ENCODE measurements around the gene GMDS. TPM values are rescaled to one million over a fixed set of nuclear protein-coding genes. Genes with fewer than 3 reads are reported as not detected.
A peak's percentile ranks its signal among the peaks of the same experiment; 100 is the strongest.

GMDS gene
- total and polyA plus RNA-seq, 7 donors, result 2.8 to 6.6 (median 4.7) TPM

GRCh38 chr6:2026133-2026532 is 219.3 kb downstream of the GMDS start:
- 76 to 80% (median 77%) methylated on average over 7 of the region's 7 CpGs for WGBS, 3 donors
- H3K9me3 ChIP-seq, result no peaks in the 10 kb centered on the region
- TF ChIP-seq, protein P1, sequence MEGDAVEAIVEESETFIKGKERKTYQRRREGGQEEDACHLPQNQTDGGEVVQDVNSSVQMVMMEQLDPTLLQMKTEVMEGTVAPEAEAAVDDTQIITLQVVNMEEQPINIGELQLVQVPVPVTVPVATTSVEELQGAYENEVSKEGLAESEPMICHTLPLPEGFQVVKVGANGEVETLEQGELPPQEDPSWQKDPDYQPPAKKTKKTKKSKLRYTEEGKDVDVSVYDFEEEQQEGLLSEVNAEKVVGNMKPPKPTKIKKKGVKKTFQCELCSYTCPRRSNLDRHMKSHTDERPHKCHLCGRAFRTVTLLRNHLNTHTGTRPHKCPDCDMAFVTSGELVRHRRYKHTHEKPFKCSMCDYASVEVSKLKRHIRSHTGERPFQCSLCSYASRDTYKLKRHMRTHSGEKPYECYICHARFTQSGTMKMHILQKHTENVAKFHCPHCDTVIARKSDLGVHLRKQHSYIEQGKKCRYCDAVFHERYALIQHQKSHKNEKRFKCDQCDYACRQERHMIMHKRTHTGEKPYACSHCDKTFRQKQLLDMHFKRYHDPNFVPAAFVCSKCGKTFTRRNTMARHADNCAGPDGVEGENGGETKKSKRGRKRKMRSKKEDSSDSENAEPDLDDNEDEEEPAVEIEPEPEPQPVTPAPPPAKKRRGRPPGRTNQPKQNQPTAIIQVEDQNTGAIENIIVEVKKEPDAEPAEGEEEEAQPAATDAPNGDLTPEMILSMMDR (IDR thresholded peaks at IDR 0.05), result no peak
- no peaks in the 10 kb centered on the region for H3K36me3 ChIP-seq (ENCODE audit: insufficient read depth in 1 of 2, low read depth in 1 of 2)
- H3K4me3 ChIP-seq, result no peak overlapping the region
- ATAC-seq, result no peak
- no peak for DNase-seq
- intact Hi-C loops (cut with DNase I), result no loop called here
- peaks cover 9% of the 10 kb centered on the region for H3K4me1 ChIP-seq
- H3K27me3 ChIP-seq (ENCODE audit: insufficient read depth in 3 of 3, low read length in 2 of 3), result no peaks in the 10 kb centered on the region
- no peak overlapping the region for H3K27ac ChIP-seq

DNA sequence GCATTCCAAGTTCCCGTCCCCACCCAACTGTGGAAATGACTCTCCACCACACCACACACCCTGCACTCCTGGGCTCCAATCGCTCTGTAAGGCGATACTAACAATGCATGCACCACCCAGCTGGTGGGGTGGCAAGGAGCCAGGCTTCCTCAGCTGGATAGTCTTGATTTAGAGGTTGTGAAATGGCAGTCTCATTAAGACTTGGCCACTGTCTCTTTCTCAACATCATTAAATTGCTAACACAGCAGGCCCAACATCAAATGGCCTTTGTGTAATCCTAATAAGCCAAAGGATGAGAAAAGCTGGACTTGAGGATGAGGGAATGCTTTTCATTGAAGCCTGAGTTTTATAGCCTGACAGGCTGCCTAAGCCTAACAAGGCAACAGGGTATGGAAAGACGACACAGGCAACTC is 223.7 kb downstream of the GMDS start:
- TF ChIP-seq, protein P1 (IDR thresholded peaks at IDR 0.05), result no peak
- H3K27me3 ChIP-seq (ENCODE audit: insufficient read depth in 3 of 3, low read length in 2 of 3), result no peaks in the 10 kb centered on the region
- H3K4me1 ChIP-seq, result peaks cover 18% of the 10 kb centered on the region
- intact Hi-C loops (cut with DNase I), result no loop called here
- no peaks in the 10 kb centered on the region for H3K9me3 ChIP-seq
- H3K27ac ChIP-seq, result no peak overlapping the region
- WGBS, 3 donors, result 10 to 24% (median 14%) methylated on average over 4 of the region's 4 CpGs
- H3K4me3 ChIP-seq, result no peak overlapping the region
- DNase-seq (peak; percentile 71 to 81), ATAC-seq (peak in 3 of 4 donors; percentile 61 to 71 (median 62))
- H3K36me3 ChIP-seq (ENCODE audit: insufficient read depth in 1 of 2, low read depth in 1 of 2), result no peaks in the 10 kb centered on the region

GRCh38 chr6:2020909-2021308 is 224.5 kb downstream of the GMDS start:
- H3K4me1 ChIP-seq, result peaks cover 18% of the 10 kb centered on the region
- H3K27me3 ChIP-seq (ENCODE audit: insufficient read depth in 3 of 3, low read length in 2 of 3), result no peaks in the 10 kb centered on the region
- DNase-seq (no peak), ATAC-seq (no peak)
- intact Hi-C loops (cut with DNase I), result no loop called here
- TF ChIP-seq, protein P1 (IDR thresholded peaks at IDR 0.05), result no peak
- no peaks in the 10 kb centered on the region for H3K9me3 ChIP-seq
- no peak overlapping the region for H3K27ac ChIP-seq
- H3K4me3 ChIP-seq, result no peak overlapping the region
- no peaks in the 10 kb centered on the region for H3K36me3 ChIP-seq (ENCODE audit: insufficient read depth in 1 of 2, low read depth in 1 of 2)

DNA sequence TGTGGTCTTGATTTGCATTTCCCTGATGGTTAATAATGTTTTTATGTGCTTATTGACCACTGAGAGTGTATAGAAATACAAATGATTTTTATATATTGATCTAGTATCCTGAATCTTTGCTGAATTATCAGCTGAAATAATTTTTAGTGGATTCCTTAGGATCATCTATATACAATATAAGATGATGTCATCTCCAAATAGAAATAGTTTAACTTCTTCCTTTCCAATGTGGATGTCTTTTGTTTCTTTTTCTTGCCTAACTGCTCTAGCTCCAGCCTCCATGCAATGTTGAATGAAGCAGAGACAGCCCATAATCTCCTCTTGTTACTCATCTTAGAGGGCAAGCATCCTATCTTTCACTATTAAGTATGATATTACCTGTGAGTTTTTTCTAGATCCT is 226.4 kb downstream of the GMDS start:
- TF ChIP-seq, protein P1 (IDR thresholded peaks at IDR 0.05), result no peak
- no peak for ATAC-seq
- intact Hi-C loops (cut with DNase I), result no loop called here
- no peak overlapping the region for H3K4me3 ChIP-seq
- peaks cover 18% of the 10 kb centered on the region for H3K4me1 ChIP-seq
- H3K9me3 ChIP-seq, result peaks cover 6% of the 10 kb centered on the region
- no peak overlapping the region for H3K27ac ChIP-seq
- H3K27me3 ChIP-seq (ENCODE audit: insufficient read depth in 3 of 3, low read length in 2 of 3), result no peaks in the 10 kb centered on the region
- no peak for DNase-seq
- H3K36me3 ChIP-seq (ENCODE audit: insufficient read depth in 1 of 2, low read depth in 1 of 2), result no peaks in the 10 kb centered on the region

- no peak overlapping the region for H3K4me3 ChIP-seq
- DNase-seq, result no peak
- no peaks in the 10 kb centered on the region for H3K27me3 ChIP-seq (ENCODE audit: insufficient read depth in 3 of 3, low read length in 2 of 3)
- H3K36me3 ChIP-seq (ENCODE audit: insufficient read depth in 1 of 2, low read depth in 1 of 2), result no peaks in the 10 kb centered on the region
- H3K27ac ChIP-seq, result no peak overlapping the region
- intact Hi-C loops (cut with DNase I), result no loop called here
- peaks cover 6% of the 10 kb centered on the region for H3K9me3 ChIP-seq
- ATAC-seq, result no peak
- WGBS, 3 donors, result 77 to 89% (median 87%) methylated on average over 4 of the region's 4 CpGs
- TF ChIP-seq, protein P1 (IDR thresholded peaks at IDR 0.05), result no peak
- H3K4me1 ChIP-seq, result peaks cover 7% of the 10 kb centered on the region
Observed at GRCh38 chr6:2016040-2016439, 229.4 kb downstream of the GMDS start.

Measured in psoas muscle (tissue), 8 donors.